ENCODE results near the gene CASZ1.

GRCh38 chr1:10772711-10773110, 23.7 kb downstream of the CASZ1 start:
- TF ChIP-seq EZH2 (IDR thresholded peaks at IDR 0.05; ENCODE audit: insufficient read depth, low read length) (no peak), CTCF (IDR thresholded peaks at IDR 0.05; ENCODE audit: insufficient read depth, low read depth, low read length) (no peak)
